ENCODE results near the gene SAMD4B. TPM values are rescaled to one million over a fixed set of nuclear protein-coding genes. Genes with fewer than 3 reads are reported as not detected.
A peak's percentile ranks its signal among the peaks of the same experiment; 100 is the strongest.

Gene SAMD4B
- total and polyA plus RNA-seq, 2 of the 8 experiments (the other 6 are each of a cell fraction or from before 2014, with no cell fraction given): 137 to 158 TPM

GRCh38 chr19:39402346-39403300, 60.4 kb downstream of the SAMD4B start (continued):
- no peak for TF ChIP-seq EZH2 (IDR thresholded peaks at IDR 0.05; ENCODE audit: low read depth, low read length, severe bottlenecking)
- peak; percentile 76 for TF ChIP-seq MAX (IDR thresholded peaks at IDR 0.05)
- TF ChIP-seq TAF7 (optimal IDR thresholded peaks at IDR 0.05; ENCODE audit: borderline replicate concordance, low read depth, low read length): peak; percentile 63

Data from H1 (cell line).